CD4-positive, alpha-beta T cell (primary cell): ENCODE measurements around the gene IZUMO2. TPM values are rescaled to one million over a fixed set of nuclear protein-coding genes. Genes with fewer than 3 reads are reported as not detected.

ENCODE experiments used
- ATAC-seq: fragments of 200-7000 bp; cut with Tn5 transposase; one replicate; pipeline ENCODE4 v1.10.0; 2022; ENCODE audit warnings: mild to moderate bottlenecking; ENCODE audit not compliant: poor library complexity
- CTCF ChIA-PET: fragments of 350-600 bp; sonication (Branson Sonifier 250); formaldehyde crosslinking; loops from one replicate; lab custom pipeline; 2021; ENCODE audit warnings: antibody characterized with exemption, inconsistent platforms; lab: Charles Lee
- POLR2A ChIA-PET: fragments of 350-600 bp; sonication (Branson Sonifier 250); formaldehyde crosslinking; loops from one replicate; lab custom pipeline; 2021; ENCODE audit warnings: antibody characterized with exemption, inconsistent platforms; lab: Charles Lee
- DNase-seq, 14 experiments: peaks; one replicate each; pipeline ENCODE4 v3.0.0-alpha.2; 2013 to 2020; ENCODE audit warnings: mixed read lengths in 2 of 14
- H3K27ac ChIP-seq, 2 donors: one replicate each; pipeline versions ENCODE4 v1.5.1 to v1.7.0; 2013; ENCODE audit warnings: low read length in 2 of 2, low read depth in 1 of 2, mild to moderate bottlenecking in 1 of 2
- H3K27me3 ChIP-seq, 2 experiments: 1 replicate in 1 of 2; 2 replicates in 1 of 2; pipeline versions ENCODE4 v1.6.1 to v1.7.0; 2013; ENCODE audit warnings: low read length in 2 of 2, control low read depth in 1 of 2, mild to moderate bottlenecking in 1 of 2, moderate library complexity in 1 of 2; ENCODE audit not compliant: insufficient read depth in 2 of 2, control insufficient read depth in 1 of 2
- H3K36me3 ChIP-seq: one replicate; pipeline ENCODE4 v1.6.1; 2013; ENCODE audit warnings: low read length, control low read depth; ENCODE audit not compliant: insufficient read depth
- H3K4me1 ChIP-seq: one replicate; pipeline ENCODE4 v1.6.1; 2013; ENCODE audit warnings: low read length, control low read depth; ENCODE audit not compliant: insufficient read depth
- H3K4me3 ChIP-seq: one replicate; pipeline ENCODE4 v1.5.1; 2013; ENCODE audit warnings: mild to moderate bottlenecking, low read length, moderate library complexity
- H3K9me3 ChIP-seq, 2 experiments: 1 replicate in 1 of 2; 2 replicates in 1 of 2; pipeline versions ENCODE4 v1.6.1 to v1.7.0; 2013; ENCODE audit warnings: low read length in 2 of 2, mild to moderate bottlenecking in 2 of 2, control low read depth in 1 of 2, moderate library complexity in 1 of 2; ENCODE audit not compliant: control insufficient read depth in 1 of 2, insufficient read depth in 1 of 2
- H3K27ac Mint-ChIP-seq: one replicate; pipeline ENCODE4 v1.8.0; 2020; ENCODE audit warnings: mixed read lengths
- H3K27me3 Mint-ChIP-seq: one replicate; pipeline ENCODE4 v1.8.0; 2021; ENCODE audit warnings: mixed read lengths
- H3K36me3 Mint-ChIP-seq: one replicate; pipeline ENCODE4 v1.8.0; 2021; ENCODE audit warnings: low read depth, mixed read lengths
- H3K4me1 Mint-ChIP-seq: one replicate; pipeline ENCODE4 v1.8.0; 2021; ENCODE audit warnings: low read depth, mixed read lengths
- H3K4me3 Mint-ChIP-seq: one replicate; pipeline ENCODE4 v1.8.0; 2020; ENCODE audit warnings: mild to moderate bottlenecking, mixed read lengths
- H3K9me3 Mint-ChIP-seq: one replicate; pipeline ENCODE4 v1.8.0; 2020; ENCODE audit warnings: mixed read lengths
- CTCF ChIP-seq: fragments of 200-600 bp; IDR thresholded peaks from one replicate; pipeline ENCODE4 v1.8.0; 2022; ENCODE audit warnings: antibody characterized with exemption, mild to moderate bottlenecking
- intact Hi-C, 2 experiments: fragments of 100-400 bp; cut with DNase I in 1 of 2; cut with micrococcal nuclease in 1 of 2; formaldehyde crosslinking; loops; one replicate each; pipeline versions ENCODE4 v1.15.1 to v1.9.0; 2023 to 2025; cut with DNase I, micrococcal nuclease
- total RNA-seq, 174 experiments: library from RNA in 2 of 174; stranded (reverse) in 2 of 174; gene quantifications; one replicate each; pipeline ENCODE4 v1.2.3 and lab custom pipeline; 2021 to 2026

IZUMO2 gene
- total RNA-seq, 2 experiments from 2014 or later, result not detected

- Mint-ChIP-seq H3K36me3 (no peaks in the 10 kb centered on the region), H3K27ac (no peak overlapping the region), H3K27me3 (peaks cover 39% of the 10 kb centered on the region), H3K4me1 (no peaks in the 10 kb centered on the region), H3K9me3 (no peaks in the 10 kb centered on the region), H3K4me3 (no peak overlapping the region)
- Histone ChIP-seq H3K9me3 (peaks cover 0 to 8% of the 10 kb centered on the region in 2 experiments), H3K4me1 (no peaks in the 10 kb centered on the region), H3K27ac (no peak overlapping the region), H3K4me3 (no peak overlapping the region), H3K36me3 (no peaks in the 10 kb centered on the region), H3K27me3 (peaks cover 0 to 3% of the 10 kb centered on the region in 2 experiments)
- intact Hi-C loops, result no loop called here
- ATAC-seq (no peak), DNase-seq (no peak)
- no peak for TF ChIP-seq CTCF
- POLR2A ChIA-PET, result no interaction called here
- CTCF ChIA-PET, result no interaction called here
These were observed 15.9 kb upstream of the IZUMO2 start for GRCh38 chr19:50178859-50179537.

GRCh38 chr19:50178320-50178719, 15.2 kb upstream of the IZUMO2 start:
- POLR2A ChIA-PET, result no interaction called here
- H3K36me3 ChIP-seq, result no peaks in the 10 kb centered on the region
- Mint-ChIP-seq H3K27me3 (peaks cover 42% of the 10 kb centered on the region), H3K4me1 (no peaks in the 10 kb centered on the region), H3K9me3 (no peaks in the 10 kb centered on the region), H3K4me3 (no peak overlapping the region), H3K36me3 (no peaks in the 10 kb centered on the region), H3K27ac (no peak overlapping the region)
- H3K27me3 ChIP-seq, result peaks cover 0 to 3% of the 10 kb centered on the region in 2 experiments
- ATAC-seq (no peak), DNase-seq (no peak)
- H3K4me1 ChIP-seq, result no peaks in the 10 kb centered on the region
- CTCF ChIA-PET, result no interaction called here
- no peak overlapping the region for H3K27ac ChIP-seq
- intact Hi-C loops, result no loop called here
- TF ChIP-seq CTCF, result no peak
- no peak overlapping the region for H3K4me3 ChIP-seq
- peaks cover 0 to 8% of the 10 kb centered on the region in 2 experiments for H3K9me3 ChIP-seq

- H3K27me3 Mint-ChIP-seq, result peaks cover 43% of the 10 kb centered on the region
- DNase-seq (no peak), ATAC-seq (no peak)
- H3K4me3 Mint-ChIP-seq, result no peak overlapping the region
- ChIA-PET POLR2A (no interaction called here), CTCF (interaction anchor here (0.7 kb wide), 1 partner anchor 105 kb away, joined by 3 read pairs; no protein-coding TSS in a partner anchor)
- Histone ChIP-seq H3K9me3 (peaks cover 0 to 8% of the 10 kb centered on the region in 2 experiments), H3K4me3 (no peak overlapping the region), H3K4me1 (no peaks in the 10 kb centered on the region), H3K27ac (no peak overlapping the region), H3K36me3 (no peaks in the 10 kb centered on the region), H3K27me3 (peaks cover 0 to 5% of the 10 kb centered on the region in 2 experiments)
- no peaks in the 10 kb centered on the region for H3K36me3 Mint-ChIP-seq
- no peaks in the 10 kb centered on the region for H3K4me1 Mint-ChIP-seq
- H3K27ac Mint-ChIP-seq, result no peak overlapping the region
- H3K9me3 Mint-ChIP-seq, result no peaks in the 10 kb centered on the region
- no peak for TF ChIP-seq CTCF
- intact Hi-C loops, result no loop called here
These were observed 13.7 kb upstream of the IZUMO2 start for GRCh38 chr19:50176775-50177174.
